Measurements from ENCODE around the gene KRTAP10-11.

- no peak for TF ChIP-seq CTCF (IDR thresholded peaks at IDR 0.05)
- TF ChIP-seq EP300 (IDR thresholded peaks at IDR 0.05), result no peak
- TF ChIP-seq POLR2A (IDR thresholded peaks at IDR 0.05), result no peak
Measured at GRCh38 chr21:44599264-44600029, 46.8 kb upstream of the KRTAP10-11 start.

All from tibial nerve (tissue), 4 donors.